Nephron progenitor cell (in vitro differentiated cells): Measurements from ENCODE around the gene TXNDC15.
"Not testable (repeated sequence)": the region's sequence is repeated elsewhere in the genome, so short reads cannot be mapped to it uniquely, and the experiment has no call there.

ENCODE experiments used
- DNase-seq: peaks from one replicate; pipeline ENCODE4 v3.0.0; 2021
- H3K27ac Mint-ChIP-seq: 2 replicates; pipeline ENCODE4 v1.8.0; 2021; ENCODE audit warnings: mild to moderate bottlenecking, moderate library complexity, mixed read lengths
- H3K27me3 Mint-ChIP-seq: 2 replicates; pipeline ENCODE4 v1.8.0; 2021; ENCODE audit warnings: mild to moderate bottlenecking, low read depth, mixed read lengths; ENCODE audit not compliant: poor library complexity
- H3K36me3 Mint-ChIP-seq: 2 replicates; pipeline ENCODE4 v1.8.0; 2021; ENCODE audit warnings: low read depth, mixed read lengths
- H3K4me1 Mint-ChIP-seq: 2 replicates; pipeline ENCODE4 v1.8.0; 2021; ENCODE audit warnings: mixed read lengths
- H3K4me3 Mint-ChIP-seq: 2 replicates; pipeline ENCODE4 v1.8.0; 2021; ENCODE audit warnings: mild to moderate bottlenecking, moderate library complexity, mixed read lengths
- H3K9me3 Mint-ChIP-seq: 2 replicates; pipeline ENCODE4 v1.8.0; 2021; ENCODE audit warnings: mild to moderate bottlenecking, moderate library complexity, mixed read lengths
- CTCF ChIP-seq: fragments of 200-600 bp; sonication (generic); IDR thresholded peaks from 2 replicates; pipeline ENCODE4 v1.5.0; 2021; ENCODE audit warnings: antibody characterized with exemption

The TXNDC15 gene

GRCh38 chr5:134902071-134902801 is 28.1 kb downstream of the TXNDC15 start:
- H3K27ac Mint-ChIP-seq = peak overlapping the region; percentile 95
- H3K27me3 Mint-ChIP-seq = no peaks in the 10 kb centered on the region
- DNase-seq = no peak
- TF ChIP-seq CTCF = no peak
- no peaks in the 10 kb centered on the region for H3K9me3 Mint-ChIP-seq
- peaks cover 7% of the 10 kb centered on the region for H3K36me3 Mint-ChIP-seq
- H3K4me3 Mint-ChIP-seq = no peak overlapping the region
- H3K4me1 Mint-ChIP-seq = peaks cover 9% of the 10 kb centered on the region

GRCh38 chr5:134904610-134905245 is 30.6 kb downstream of the TXNDC15 start, which contains the start of gene PCBD2:
TSS of gene PCBD2 (plus strand) at chr5:134905131. CDS start at chr5:134905140, 9 bp downstream.
- Mint-ChIP-seq H3K4me1 (peaks cover 9% of the 10 kb centered on the region), H3K4me3 (peak within 1 kb of the TSS; percentile 92), H3K36me3 (peaks cover 6% of the 10 kb centered on the region), H3K9me3 (no peaks in the 10 kb centered on the region), H3K27ac (peak within 1 kb of the TSS; percentile 89), H3K27me3 (no peaks in the 10 kb centered on the region)
- DNase-seq = peak; percentile 92
- peak; percentile 71 for TF ChIP-seq CTCF

GRCh38 chr5:134905246-134905996 is 31.2 kb downstream of the TXNDC15 start:
- H3K4me1 Mint-ChIP-seq = peaks cover 9% of the 10 kb centered on the region
- H3K4me3 Mint-ChIP-seq = peak overlapping the region; percentile 92
- peak overlapping the region; percentile 76 for H3K27ac Mint-ChIP-seq
- H3K27me3 Mint-ChIP-seq = no peaks in the 10 kb centered on the region
- H3K9me3 Mint-ChIP-seq = no peaks in the 10 kb centered on the region
- no peaks in the 10 kb centered on the region for H3K36me3 Mint-ChIP-seq
- peak; percentile 79 for TF ChIP-seq CTCF
- no peak for DNase-seq

GRCh38 chr5:134906811-134907210 is 32.6 kb downstream of the TXNDC15 start:
- no peak for DNase-seq
- TF ChIP-seq CTCF = no peak
- no peaks in the 10 kb centered on the region for H3K9me3 Mint-ChIP-seq
- H3K27me3 Mint-ChIP-seq = no peaks in the 10 kb centered on the region
- H3K36me3 Mint-ChIP-seq = peaks cover 5% of the 10 kb centered on the region
- H3K4me1 Mint-ChIP-seq = peaks cover 9% of the 10 kb centered on the region
- H3K4me3 Mint-ChIP-seq = peak overlapping the region; percentile 61
- H3K27ac Mint-ChIP-seq = no peak overlapping the region

- not testable (repeated sequence) for H3K27ac Mint-ChIP-seq
Observed at GRCh38 chr5:134910752-134911151, 36.6 kb downstream of the TXNDC15 start.

More at GRCh38 chr5:134910752-134911151, 36.6 kb downstream of the TXNDC15 start:
- not testable (repeated sequence) for H3K9me3 Mint-ChIP-seq, H3K36me3 Mint-ChIP-seq, H3K4me3 Mint-ChIP-seq, H3K27me3 Mint-ChIP-seq, DNase-seq, H3K4me1 Mint-ChIP-seq
